ENCODE data around the gene ACP7.

ACP7 gene

GRCh38 chr19:39131255-39131755 lies 47.1 kb downstream of the ACP7 start:
- Histone ChIP-seq H3K27me3 (replicated peaks; ENCODE audit: insufficient read depth, low read length) (no peaks in the 10 kb centered on the region), H3F3A (ENCODE audit: insufficient read depth, low read length) (no peaks in the 10 kb centered on the region), H3K9ac (ENCODE audit: low read length) (no peak overlapping the region), H3K4me3 (ENCODE audit: low read length) (no peak overlapping the region), H4K20me1 (ENCODE audit: insufficient read depth, low read length) (no peaks in the 10 kb centered on the region), H3K9me2 (replicated peaks; ENCODE audit: insufficient read depth, low read length) (no peaks in the 10 kb centered on the region), H3K79me2 (ENCODE audit: low read length) (peaks cover 62% of the 10 kb centered on the region), H2AFZ (ENCODE audit: low read length) (no peak overlapping the region), H3K36me3 (replicated peaks; ENCODE audit: insufficient read depth, low read length) (no peaks in the 10 kb centered on the region), H3K4me2 (ENCODE audit: low read depth, low read length) (no peak overlapping the region), H3K9me3 (replicated peaks; ENCODE audit: insufficient read depth, low read length) (no peaks in the 10 kb centered on the region), H3K27ac (ENCODE audit: low read length) (no peak overlapping the region), H3K4me1 (ENCODE audit: low read length) (peaks cover 4% of the 10 kb centered on the region; the same call in 1 of the 2 replicates)
- TF ChIP-seq EZH2 (optimal IDR thresholded peaks at IDR 0.05; ENCODE audit: low read depth, low read length) (no peak), EZH2phosphoT487 (IDR thresholded peaks at IDR 0.05; ENCODE audit: low read length) (no peak)
- TF ChIP-seq, protein P1, sequence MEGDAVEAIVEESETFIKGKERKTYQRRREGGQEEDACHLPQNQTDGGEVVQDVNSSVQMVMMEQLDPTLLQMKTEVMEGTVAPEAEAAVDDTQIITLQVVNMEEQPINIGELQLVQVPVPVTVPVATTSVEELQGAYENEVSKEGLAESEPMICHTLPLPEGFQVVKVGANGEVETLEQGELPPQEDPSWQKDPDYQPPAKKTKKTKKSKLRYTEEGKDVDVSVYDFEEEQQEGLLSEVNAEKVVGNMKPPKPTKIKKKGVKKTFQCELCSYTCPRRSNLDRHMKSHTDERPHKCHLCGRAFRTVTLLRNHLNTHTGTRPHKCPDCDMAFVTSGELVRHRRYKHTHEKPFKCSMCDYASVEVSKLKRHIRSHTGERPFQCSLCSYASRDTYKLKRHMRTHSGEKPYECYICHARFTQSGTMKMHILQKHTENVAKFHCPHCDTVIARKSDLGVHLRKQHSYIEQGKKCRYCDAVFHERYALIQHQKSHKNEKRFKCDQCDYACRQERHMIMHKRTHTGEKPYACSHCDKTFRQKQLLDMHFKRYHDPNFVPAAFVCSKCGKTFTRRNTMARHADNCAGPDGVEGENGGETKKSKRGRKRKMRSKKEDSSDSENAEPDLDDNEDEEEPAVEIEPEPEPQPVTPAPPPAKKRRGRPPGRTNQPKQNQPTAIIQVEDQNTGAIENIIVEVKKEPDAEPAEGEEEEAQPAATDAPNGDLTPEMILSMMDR (IDR thresholded peaks at IDR 0.05; ENCODE audit: low read length), result no peak
- no peak for DNase-seq

GRCh38 chr19:39132344-39132969 lies 48.3 kb downstream of the ACP7 start:
- Histone ChIP-seq H2AFZ (ENCODE audit: low read length) (no peak overlapping the region), H3K4me1 (ENCODE audit: low read length) (no peaks in the 10 kb centered on the region), H3F3A (ENCODE audit: insufficient read depth, low read length) (no peaks in the 10 kb centered on the region), H3K4me2 (ENCODE audit: low read depth, low read length) (no peak overlapping the region), H3K27ac (ENCODE audit: low read length) (no peak overlapping the region), H3K9me2 (replicated peaks; ENCODE audit: insufficient read depth, low read length) (no peaks in the 10 kb centered on the region), H3K79me2 (ENCODE audit: low read length) (peaks cover 58% of the 10 kb centered on the region), H4K20me1 (ENCODE audit: insufficient read depth, low read length) (no peaks in the 10 kb centered on the region), H3K27me3 (replicated peaks; ENCODE audit: insufficient read depth, low read length) (no peaks in the 10 kb centered on the region), H3K9ac (ENCODE audit: low read length) (no peak overlapping the region), H3K4me3 (ENCODE audit: low read length) (no peak overlapping the region), H3K9me3 (replicated peaks; ENCODE audit: insufficient read depth, low read length) (no peaks in the 10 kb centered on the region), H3K36me3 (replicated peaks; ENCODE audit: insufficient read depth, low read length) (no peaks in the 10 kb centered on the region)
- DNase-seq, result no peak
- TF ChIP-seq EZH2phosphoT487 (IDR thresholded peaks at IDR 0.05; ENCODE audit: low read length), result no peak
- TF ChIP-seq, protein P1 (IDR thresholded peaks at IDR 0.05; ENCODE audit: low read length), result no peak
- TF ChIP-seq EZH2 (optimal IDR thresholded peaks at IDR 0.05; ENCODE audit: low read depth, low read length), result no peak

DNA sequence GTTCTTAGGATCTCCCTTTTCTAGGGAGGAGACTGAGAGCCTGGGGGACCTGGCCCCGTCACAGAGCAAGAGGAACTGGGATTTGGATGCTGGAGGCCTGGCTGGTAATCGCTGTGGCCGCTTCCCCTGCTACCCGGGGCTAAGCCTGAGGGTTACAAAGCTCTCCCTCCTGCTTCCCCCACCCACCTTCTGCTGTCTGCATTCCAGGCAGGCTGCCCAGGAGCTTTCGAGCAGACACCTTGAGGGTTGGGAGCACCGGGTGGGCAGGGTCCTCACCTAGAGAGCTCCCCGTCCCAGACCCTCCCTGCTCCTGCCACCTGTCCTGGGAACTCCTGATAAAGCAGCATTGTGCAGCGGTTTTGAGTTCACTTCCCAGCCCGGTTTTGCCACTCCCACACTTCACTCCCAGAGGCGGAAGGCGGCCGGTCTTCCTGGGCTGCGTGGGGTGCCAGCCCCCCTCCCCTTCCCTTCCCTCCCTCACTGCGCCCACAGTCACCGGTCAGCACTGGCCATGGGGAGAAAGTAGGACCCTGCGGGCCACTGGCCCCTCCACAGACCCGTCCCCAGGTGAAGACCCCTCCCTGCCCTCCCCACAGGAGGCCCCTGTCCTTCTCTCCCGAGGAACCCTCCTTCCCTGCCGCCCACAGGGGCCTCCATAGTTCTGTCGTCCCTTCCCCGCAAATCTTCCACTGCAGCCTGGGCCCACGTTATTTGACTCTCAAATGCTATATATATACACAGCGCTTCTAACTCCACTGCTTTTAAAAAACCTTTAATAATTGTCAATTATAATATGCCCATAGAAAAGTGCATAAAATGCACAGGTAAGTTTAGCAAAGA lies 49.5 kb downstream of the ACP7 start:
- peaks cover 53% of the 10 kb centered on the region for H3K79me2 ChIP-seq (ENCODE audit: low read length)
- no peak overlapping the region for H3K4me3 ChIP-seq (ENCODE audit: low read length)
- no peak overlapping the region for H3K9ac ChIP-seq (ENCODE audit: low read length)
- DNase-seq, result no peak
- no peak overlapping the region for H3K4me2 ChIP-seq (ENCODE audit: low read depth, low read length)
- H3K4me1 ChIP-seq (ENCODE audit: low read length), result no peaks in the 10 kb centered on the region
- H3F3A ChIP-seq (ENCODE audit: insufficient read depth, low read length), result no peaks in the 10 kb centered on the region
- no peak overlapping the region for H2AFZ ChIP-seq (ENCODE audit: low read length)
- H3K9me2 ChIP-seq (replicated peaks; ENCODE audit: insufficient read depth, low read length), result no peaks in the 10 kb centered on the region
- H3K27me3 ChIP-seq (replicated peaks; ENCODE audit: insufficient read depth, low read length), result no peaks in the 10 kb centered on the region
- no peaks in the 10 kb centered on the region for H3K36me3 ChIP-seq (replicated peaks; ENCODE audit: insufficient read depth, low read length)
- no peaks in the 10 kb centered on the region for H4K20me1 ChIP-seq (ENCODE audit: insufficient read depth, low read length)
- H3K27ac ChIP-seq (ENCODE audit: low read length), result no peak overlapping the region
- TF ChIP-seq, protein P1 (IDR thresholded peaks at IDR 0.05; ENCODE audit: low read length), result no peak
- TF ChIP-seq EZH2 (optimal IDR thresholded peaks at IDR 0.05; ENCODE audit: low read depth, low read length), result no peak
- H3K9me3 ChIP-seq (replicated peaks; ENCODE audit: insufficient read depth, low read length), result no peaks in the 10 kb centered on the region
